ENCODE data around the gene RALGAPA2.

RALGAPA2 gene

DNA sequence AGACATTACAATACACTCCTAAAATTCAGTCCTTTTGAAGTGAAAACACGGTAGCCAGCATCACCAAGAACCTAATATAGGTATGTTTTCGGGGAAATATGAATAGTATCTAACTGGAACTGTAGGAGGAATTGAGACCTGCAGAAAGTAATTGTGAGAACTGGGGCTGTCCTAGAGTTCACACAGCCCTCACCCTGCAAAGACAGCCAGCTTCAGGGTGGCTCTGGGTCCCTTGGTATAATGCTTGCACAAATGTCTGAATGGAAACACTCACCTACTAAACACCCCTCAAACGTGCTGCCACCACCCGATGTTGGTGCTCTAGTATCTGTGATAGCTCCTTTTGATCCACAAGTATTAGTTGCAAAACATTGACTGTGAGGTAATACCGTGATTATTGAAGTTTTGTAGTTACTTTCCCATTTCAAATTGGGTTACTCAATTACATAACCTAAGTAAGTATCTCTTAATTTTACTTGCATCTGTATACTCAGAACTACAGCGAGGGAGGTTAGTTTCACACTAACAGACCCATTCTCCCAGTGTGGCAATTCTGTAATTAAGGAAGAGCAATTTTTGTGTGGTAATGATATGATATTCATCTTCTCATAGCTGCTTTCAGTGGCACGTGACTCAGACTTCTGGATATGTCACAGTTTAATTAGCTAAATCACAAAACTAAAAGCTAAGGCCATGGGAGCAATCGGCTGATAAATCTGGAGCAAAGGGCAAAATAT lies 215.0 kb downstream of the RALGAPA2 start:
- DNase-seq (ENCODE audit: low spot score), result no peak

- no peak for DNase-seq (ENCODE audit: low spot score)
Measured at GRCh38 chr20:20495729-20496503, 216.5 kb downstream of the RALGAPA2 start.

DNA sequence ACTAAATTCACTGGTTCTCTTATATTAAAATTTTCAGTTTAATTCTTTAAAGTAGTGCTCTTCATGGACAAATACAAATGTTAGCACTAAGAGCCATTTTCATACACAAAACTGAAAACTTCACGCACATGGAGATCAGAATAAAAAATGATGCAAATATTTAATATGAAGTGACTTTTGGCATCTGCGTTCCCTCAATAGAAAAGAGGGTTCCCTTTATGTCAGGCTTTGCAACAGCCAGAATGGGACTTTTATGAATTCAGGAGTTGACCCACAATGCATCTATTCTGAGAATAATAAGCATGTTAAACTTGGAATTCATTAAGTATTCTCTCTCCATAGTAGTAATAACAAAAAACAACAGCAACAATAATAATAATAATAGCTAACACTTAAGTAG lies 218.7 kb downstream of the RALGAPA2 start:
- no peak for DNase-seq (ENCODE audit: low spot score)

DNA sequence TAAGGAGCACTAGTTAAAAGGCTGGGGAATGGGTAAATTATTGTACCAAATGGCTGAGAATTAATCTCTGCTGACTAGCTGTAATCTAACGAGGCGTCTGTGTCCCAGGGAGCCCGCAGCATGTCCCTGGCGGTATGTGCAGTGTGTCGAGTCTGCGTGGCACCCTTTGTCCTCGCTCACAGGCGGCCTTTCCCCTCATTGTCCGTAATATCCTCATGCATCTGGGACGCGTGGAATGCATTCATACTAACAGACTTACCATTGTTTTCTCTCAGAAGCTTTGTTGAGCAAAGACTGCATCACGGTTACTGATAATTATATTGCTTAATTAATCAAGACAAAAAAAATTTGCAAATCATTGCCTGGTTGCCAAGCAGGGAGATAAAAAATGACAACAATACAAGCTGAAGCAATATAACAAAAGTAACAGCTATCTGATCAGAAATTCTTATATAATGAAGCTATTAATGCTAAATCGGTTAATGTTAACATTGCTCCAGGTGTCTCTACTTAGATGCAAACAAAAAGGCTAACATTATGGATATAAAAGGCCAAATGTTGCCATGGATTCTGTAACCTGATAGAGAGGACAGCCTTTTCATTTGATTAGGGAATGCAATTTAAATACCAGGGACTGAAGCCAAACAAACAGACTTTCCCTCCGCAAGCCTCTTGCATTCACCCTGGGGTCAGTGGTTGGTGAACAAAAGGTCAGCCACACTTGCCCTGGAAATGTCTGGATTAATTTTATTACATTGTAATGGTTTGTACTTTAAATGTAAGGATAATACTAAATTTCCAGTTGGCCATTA lies 219.7 kb downstream of the RALGAPA2 start:
- DNase-seq (ENCODE audit: low spot score), result no peak

- no peak for DNase-seq (ENCODE audit: low spot score)
Measured at GRCh38 chr20:20491784-20492264, 220.6 kb downstream of the RALGAPA2 start.

DNA sequence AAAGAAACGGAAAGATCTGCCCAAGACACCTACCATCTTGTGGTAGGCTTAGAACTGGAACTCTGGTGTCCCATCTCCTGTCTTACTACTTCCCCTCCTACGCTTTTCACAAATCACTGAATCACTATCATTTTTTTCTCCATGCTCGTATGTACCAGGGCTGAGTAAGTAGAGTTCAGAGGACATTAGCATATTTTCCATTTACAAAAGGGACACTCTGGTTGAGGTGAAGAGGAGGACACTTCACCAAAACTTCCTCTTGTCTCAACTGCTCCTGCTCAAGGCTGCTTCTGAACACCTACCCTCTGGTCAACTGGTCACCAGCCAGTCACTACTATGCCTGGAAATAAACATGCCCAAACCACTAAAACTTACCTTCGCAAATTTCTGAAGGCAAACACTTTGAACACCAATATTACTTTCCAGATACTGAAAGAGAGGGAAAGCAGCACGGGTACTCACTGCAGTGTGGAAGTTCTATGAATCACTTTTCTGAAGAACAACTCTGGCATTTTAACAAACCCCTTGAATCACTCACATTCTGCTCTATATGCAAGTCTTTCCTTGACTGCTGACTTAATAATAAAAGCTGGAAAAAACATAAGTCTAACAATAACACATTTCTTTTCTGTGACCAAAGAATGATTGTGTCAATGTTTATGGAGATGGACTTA lies 221.2 kb downstream of the RALGAPA2 start:
- no peak for DNase-seq (ENCODE audit: low spot score)

- no peak for DNase-seq (ENCODE audit: low spot score)
Measured at GRCh38 chr20:20490673-20491072, 221.8 kb downstream of the RALGAPA2 start.

DNA sequence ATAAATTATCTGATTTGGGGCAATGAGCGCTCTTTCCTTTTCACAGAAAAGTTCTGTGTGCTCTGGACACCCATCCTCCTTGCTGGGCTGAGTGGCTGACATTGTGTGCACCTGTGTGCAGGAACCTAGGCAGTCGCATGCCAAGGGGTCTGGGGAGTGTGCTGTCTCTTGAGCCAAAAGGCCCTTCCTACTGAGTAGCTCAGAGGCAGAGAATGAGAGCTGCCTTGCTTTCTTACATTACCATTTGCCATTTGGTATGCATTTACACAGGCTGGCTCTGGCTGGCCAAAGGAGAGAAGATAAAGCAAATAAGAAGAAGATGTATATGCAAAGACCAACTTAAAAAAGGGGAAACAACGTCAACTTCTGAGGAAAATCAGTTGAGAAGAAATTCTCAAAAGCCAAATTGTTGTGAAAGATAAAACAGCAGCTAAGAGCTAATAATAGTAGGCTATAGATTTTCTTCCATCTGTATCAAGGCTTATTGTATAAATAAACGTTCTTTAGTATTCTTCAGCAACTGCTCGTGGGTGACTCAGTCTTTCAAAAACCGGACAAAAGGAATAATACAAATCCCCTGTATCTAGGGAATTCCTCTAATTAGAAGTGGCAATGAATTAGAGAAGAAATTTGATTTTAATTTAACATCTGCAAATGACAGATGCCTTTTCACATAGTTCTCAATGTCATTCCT lies 222.6 kb downstream of the RALGAPA2 start:
- DNase-seq (ENCODE audit: low spot score), result no peak

- no peak for DNase-seq (ENCODE audit: low spot score)
Measured at GRCh38 chr20:20489054-20489453, 223.4 kb downstream of the RALGAPA2 start.

- no peak for DNase-seq (ENCODE audit: low spot score)
Measured at GRCh38 chr20:20488388-20488787, 224.1 kb downstream of the RALGAPA2 start.

- no peak for DNase-seq (ENCODE audit: low spot score)
Measured at GRCh38 chr20:20487811-20488210, 224.6 kb downstream of the RALGAPA2 start.

DNA sequence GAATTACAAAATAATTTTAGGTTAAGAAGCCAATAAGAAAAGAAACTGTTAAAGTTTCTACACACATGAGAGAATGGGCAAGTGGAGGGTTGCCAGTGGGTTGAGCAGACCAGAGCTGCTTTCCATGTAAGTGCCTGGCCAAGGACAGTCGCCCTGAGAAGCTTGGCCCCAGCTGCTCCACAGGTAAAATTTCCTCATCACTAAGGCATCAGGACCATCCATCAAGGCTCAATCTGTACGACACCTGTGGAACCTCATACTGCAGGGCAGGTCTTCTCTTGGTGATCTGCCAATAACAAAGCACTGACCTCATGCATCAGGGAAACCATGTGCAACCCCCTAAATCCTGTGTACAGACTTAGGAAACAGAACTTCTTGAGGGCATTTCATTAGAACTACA lies 229.1 kb downstream of the RALGAPA2 start:
- no peak for DNase-seq (ENCODE audit: low spot score)

DNA sequence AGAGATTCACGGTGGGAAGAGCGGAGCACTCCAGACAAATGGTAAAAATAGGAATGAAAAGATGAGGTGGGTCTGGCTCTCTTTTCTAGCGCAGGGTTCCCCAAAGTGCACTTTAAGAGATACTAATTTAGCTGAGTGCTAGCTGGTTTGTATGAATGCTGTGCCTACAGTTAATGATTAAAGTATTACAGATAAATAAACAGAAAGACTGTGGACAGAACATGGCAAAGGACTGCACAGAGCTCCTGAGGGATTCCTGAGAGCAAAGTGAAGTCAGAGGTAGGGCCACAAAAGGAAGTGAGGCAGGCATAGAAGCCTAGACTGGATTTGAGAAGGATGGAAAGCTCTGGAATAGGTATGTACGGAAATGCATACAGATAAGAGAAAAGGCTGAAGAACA lies 230.0 kb downstream of the RALGAPA2 start:
- DNase-seq (ENCODE audit: low spot score), result no peak

- DNase-seq (ENCODE audit: low spot score), result no peak
Measured at GRCh38 chr20:20480689-20481088, 231.8 kb downstream of the RALGAPA2 start.

DNA sequence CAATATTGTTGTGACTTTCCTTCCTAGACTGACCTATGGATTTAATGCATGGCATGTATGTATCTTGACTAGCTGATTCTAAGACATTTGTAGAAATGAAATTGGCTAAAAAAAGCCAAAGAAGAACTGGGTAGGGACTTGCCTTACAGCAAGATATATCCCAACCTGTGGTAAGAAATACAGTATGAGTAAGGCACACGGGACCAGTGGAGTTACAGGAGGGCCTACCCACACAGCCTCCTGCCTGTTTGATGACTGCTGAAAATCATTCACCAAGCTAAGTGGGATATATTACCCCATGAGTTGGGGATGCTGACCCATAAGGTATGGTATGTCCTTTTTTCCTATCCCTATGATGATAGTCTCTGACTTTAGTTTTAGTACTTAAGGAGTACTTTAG lies 232.3 kb downstream of the RALGAPA2 start:
- DNase-seq (ENCODE audit: low spot score), result no peak

GRCh38 chr20:20477444-20478041 lies 234.9 kb downstream of the RALGAPA2 start:
- no peak for DNase-seq (ENCODE audit: low spot score)

DNA sequence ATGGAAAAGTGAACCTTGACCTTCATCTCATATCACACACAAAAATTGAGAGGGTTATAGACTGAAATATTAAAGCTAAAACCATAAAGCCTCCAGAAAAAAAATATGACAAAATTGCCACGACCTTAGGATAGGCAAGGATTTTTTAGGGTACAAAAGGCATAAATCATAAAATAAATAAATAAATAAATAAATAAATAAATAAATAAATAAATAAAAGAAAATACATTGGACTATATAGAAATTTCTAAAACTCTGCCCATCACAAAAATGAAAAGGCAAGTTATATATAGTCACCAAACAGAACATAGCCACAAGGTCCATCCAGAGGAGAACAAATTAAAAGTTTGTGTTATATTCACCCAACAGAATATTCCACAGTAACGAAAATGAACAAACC lies 235.9 kb downstream of the RALGAPA2 start:
- no peak for DNase-seq (ENCODE audit: low spot score)

GRCh38 chr20:20473657-20474056 lies 238.8 kb downstream of the RALGAPA2 start:
- no peak for DNase-seq (ENCODE audit: low spot score)

- no peak for DNase-seq (ENCODE audit: low spot score)
Measured at GRCh38 chr20:20472684-20473274, 239.7 kb downstream of the RALGAPA2 start.

DNA sequence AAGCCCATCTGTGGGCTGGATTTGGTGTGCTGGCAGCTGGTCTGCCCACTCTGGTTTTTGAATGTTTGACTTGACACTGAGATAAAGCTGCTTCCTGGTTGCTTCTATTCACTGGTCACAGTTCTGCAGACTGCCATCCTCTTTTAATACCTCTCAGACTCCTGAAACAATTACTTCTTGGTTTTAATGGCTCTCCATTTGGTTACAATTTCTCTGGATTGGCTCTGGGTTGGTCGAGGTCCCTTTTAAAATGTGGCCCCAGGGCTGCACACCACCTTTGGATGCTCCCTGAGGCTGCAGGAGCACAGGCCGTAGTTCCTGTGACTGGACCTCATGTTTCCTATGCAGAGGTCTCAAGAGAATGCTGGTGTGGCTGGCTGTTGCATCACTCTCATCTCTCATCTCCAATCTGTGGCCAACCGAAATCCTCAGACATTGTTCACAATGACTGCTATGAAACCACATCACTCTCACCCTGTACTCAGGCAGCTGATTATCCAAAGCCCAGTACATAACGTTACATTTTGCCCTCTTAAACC lies 246.0 kb downstream of the RALGAPA2 start:
- no peak for DNase-seq (ENCODE audit: low spot score)
